ENCODE data around the gene RRN3.
"Not testable (repeated sequence)": the region's sequence is repeated elsewhere in the genome, so short reads cannot be mapped to it uniquely, and the experiment has no call there.

The RRN3 gene

DNA sequence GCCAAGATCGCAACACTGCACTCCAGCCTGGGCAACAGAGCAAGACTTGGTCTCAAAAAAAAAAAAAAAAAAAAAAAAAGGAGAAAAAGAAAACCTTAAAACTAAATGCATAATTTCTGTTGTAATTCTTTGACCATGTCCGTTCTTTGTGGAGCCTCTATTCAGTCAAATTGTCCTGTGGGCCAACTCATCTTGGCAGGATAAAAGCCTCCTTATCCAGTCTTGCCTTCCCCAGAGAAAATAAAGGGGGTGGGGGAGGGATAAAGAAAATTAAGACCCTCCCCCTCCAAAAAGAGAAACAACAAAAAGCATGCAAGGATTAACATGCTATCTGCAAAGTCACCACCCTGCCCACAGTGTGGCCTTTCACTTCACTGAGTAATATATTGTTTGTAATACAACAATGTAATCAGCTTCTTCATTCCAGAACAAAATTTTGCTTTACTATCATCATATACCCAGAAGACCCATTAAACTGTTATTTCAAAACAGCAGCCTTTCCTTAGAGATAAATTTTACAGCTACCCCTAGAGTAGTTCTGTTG lies 5.4 kb upstream of the RRN3 start:
- DNase-seq (ENCODE audit: low read depth), result not testable (repeated sequence)

DNA sequence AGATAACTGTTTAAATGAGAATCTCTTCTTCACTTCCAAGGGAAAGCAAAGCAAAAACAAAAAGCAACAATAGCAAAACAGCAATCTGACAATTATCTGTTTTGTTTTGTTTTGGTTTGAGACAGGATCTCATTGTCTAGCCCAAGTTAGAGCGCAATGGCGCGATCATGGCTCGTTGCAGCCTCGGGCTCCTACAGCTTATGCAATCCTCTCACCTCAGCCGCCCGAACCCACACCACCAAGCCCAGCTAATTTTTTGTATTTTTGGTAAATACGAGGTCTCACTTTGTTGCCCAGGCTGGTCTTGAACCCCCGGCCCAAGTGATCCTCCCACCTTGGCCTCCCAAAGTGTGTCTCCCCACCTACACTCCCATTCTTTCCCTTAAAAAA lies 2.5 kb upstream of the RRN3 start:
- DNase-seq (ENCODE audit: low read depth), result not testable (repeated sequence)

DNA sequence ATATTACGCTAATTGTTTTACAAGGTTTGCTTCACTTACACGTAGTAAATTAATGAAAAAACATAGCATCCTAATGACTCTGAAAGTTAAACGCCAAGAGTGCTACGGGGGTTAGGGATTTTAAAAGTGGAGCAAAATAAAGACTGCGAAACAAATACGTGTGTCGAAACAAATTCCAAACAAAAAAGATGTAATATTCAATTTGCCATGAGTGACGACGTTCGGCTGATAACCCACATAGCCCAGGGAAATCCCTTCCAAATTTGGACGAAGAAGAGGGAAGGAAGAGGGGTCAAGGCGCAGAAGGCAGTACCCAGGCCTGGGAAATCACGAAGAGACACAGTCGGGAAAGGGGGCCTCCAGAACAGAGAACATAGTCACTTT lies 509 bp downstream of the RRN3 start:
- DNase-seq (ENCODE audit: low read depth), result not testable (repeated sequence)

DNA sequence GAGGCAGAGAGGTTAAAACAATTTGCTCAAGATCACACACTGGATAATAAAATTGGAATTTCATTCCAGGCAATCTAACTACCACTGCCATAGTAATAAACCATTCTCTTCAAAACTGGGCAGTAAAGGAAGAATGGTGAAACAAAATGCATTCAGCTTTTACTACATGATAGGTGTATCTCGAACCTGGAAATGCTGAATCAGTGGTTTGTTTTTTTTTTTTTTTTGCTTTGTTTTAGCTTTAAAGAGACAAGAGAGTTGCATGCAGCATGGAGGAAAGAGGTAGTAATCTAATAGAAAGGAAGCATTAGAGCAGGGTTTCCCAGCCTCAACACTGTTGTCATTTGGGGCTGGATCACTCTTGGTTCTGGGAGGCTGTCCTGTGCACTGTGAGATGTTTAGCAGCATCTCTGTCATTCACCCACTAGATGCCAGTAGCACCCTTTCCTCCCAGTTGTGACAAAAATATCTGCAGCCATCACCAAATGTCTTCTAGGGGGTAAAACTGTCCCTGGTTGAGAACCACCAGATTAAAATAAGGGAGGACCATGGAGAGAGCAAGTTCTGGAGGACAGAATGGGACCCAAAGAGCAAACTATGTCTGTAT lies 3.3 kb downstream of the RRN3 start:
- not testable (repeated sequence) for DNase-seq (ENCODE audit: low read depth)

DNA sequence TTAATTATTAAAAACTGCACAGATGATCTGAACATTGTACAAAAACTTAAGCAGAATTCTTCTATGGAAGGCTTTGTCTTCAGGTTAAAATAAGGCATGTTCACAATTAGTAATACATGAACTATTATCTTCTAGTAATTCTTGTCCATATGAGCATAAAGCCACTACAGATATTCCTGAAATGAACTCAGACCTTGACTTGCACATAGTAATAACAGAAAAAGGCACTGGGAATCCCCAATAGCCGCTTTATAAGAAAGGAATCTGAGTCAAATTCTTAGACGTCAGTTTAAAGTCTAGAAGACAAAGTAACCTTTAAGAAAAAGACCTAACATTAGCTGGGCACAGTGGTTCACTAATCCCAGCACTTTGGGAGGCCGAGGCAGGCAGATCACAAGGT lies 11.3 kb downstream of the RRN3 start:
- not testable (repeated sequence) for DNase-seq (ENCODE audit: low read depth)

DNA sequence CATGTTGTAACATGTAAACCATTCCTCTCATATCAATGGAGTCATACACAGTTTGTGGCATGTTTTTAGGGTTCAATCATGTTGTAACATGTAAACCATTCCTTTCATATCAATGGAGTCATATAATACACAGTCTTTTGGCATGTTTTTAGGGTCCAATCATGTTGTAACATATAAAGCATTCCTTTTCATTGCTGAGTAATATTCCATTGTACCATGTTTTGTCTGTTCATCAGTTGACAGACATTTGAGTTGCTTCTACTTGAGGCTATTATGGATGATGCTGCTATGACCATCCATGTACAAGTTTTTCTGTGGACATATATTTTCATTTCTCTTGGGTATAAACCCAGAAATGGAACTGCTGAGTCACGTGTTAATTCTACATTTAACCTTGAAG lies 13.2 kb downstream of the RRN3 start:
- not testable (repeated sequence) for DNase-seq (ENCODE audit: low read depth)

DNA sequence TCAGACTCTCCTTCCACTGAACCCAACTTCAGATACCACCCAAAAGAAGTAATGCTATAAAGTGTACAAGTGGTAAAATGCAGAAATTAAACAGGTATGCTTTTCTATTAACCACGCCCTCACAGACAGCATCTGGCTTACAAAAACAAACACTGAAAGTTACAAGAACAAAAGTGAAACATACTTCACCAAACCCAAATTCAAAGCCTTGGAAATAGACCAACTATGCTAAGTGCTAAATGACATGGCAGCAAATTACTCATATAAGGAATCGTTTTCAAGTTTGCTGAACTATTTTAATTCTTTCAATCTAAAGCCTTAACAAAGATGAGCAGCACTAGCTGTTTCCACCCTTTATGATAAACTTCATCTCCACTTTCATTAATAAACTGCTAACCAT lies 17.9 kb downstream of the RRN3 start:
- not testable (repeated sequence) for DNase-seq (ENCODE audit: low read depth)

DNA sequence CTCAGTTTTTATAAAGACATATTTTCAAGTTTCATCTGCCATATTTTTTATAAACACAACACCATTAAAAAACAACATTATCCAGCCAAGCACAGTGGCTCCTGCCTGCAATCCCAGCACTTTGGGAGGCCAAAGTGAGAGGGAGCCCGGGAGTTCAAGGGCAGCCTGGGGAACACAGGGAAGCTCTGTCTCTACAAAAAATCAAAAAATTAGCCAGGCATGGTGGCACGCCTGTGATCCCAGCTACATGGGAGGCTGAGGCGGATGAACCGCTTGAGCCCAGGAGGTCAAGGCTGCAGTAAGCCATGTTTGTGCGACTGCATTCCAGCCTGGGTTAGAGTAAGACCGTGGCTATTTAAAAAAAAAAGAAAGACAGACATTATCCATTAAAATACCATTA lies 21.0 kb downstream of the RRN3 start:
- DNase-seq (ENCODE audit: low read depth), result no peak

DNA sequence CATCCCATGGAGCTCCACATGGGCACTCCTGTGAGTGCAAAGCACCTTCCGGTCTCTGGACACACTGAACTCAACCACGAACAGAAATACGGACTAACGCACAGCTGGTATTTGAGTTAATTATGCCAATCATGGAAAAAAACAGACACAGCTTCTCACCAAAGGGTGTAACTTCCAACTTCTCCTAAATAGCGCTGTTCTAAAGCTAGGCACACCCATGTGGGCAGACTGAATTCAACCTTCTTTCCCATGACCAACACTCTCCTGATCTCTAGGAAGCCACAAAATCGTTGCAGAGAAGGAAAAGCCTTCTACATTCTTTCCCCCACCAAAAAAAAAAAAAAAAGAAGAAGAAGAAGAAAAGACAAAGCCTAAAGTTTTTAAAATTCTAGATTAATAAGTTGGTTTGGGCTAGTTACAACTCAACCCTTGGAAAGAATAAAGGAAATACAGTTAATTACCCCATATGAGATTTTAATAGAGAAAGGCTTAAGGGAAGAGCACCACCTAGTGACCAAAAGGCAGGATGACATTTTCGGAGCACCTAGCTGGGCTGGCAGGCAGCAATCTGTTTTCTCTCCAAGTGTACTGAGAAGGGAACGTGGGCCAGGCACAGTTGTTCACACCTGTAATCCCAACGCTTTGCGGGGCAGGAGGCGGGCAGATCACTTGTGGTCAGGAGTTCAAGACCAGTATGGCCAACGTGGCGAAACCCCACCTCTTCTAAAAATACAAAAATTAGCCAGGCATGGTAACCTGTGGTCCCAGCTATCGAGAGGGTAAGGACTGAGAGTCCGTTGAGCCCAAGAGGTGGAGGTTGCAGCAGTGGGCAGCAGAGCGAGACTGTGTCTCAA lies 21.9 kb downstream of the RRN3 start:
- DNase-seq (ENCODE audit: low read depth), result not testable (repeated sequence)

DNA sequence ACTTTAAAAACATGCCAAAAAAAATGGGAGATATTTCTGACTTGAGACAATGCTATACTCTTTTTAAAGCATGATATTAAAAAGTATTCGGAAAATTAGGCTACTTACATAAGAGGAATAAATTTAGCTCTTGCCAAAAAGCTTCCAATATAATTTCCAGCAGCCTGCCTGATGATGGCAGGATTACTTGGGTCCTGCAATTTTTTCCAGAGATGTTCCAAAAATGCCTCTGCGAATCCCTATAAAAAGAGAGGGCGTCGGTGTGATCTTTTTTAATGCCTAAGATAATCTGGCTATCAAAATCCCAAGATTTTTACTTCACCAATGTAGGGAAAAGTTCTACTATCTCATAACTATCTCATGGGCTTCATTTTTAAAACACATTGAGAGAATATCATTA lies 23.1 kb downstream of the RRN3 start:
- DNase-seq (ENCODE audit: low read depth), result not testable (repeated sequence)

DNA sequence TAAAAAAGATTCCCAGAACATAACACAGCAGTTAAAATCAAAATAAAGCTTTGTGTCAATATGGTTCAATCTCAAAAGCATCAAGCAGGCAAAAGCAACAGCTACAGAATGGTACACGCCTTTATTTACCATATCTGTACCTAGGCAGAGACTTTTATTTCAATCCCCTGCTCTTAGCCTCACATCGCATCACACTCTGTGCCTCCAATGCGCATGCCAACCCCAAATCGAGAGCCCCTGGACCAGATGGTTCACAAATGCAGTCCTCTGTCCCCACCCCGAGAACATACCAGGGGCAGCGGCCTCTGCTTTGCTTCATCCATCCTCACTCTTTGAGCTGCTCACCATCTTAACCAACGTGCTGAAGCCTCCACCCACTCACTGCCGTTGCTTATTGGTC lies 27.4 kb downstream of the RRN3 start:
- not testable (repeated sequence) for DNase-seq (ENCODE audit: low read depth)

DNA sequence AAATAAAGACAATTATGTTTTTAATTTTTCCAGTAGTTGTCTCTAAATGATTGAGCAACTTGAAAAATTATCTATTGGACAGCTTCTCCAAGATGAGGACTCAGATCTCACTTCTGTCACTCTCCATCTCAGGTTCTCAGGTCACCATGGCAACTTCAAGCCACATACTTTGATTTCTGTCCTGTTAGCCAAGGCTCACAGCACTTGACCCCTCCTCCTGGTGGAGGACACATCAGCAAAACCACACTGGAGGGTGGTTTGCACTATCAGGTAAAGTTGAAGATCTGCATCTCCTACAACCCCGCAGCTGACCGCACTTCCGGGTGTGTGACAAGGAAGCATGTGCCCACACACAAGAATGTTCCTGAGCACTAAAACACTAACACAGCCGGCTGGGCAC lies 28.1 kb downstream of the RRN3 start:
- not testable (repeated sequence) for DNase-seq (ENCODE audit: low read depth)

DNA sequence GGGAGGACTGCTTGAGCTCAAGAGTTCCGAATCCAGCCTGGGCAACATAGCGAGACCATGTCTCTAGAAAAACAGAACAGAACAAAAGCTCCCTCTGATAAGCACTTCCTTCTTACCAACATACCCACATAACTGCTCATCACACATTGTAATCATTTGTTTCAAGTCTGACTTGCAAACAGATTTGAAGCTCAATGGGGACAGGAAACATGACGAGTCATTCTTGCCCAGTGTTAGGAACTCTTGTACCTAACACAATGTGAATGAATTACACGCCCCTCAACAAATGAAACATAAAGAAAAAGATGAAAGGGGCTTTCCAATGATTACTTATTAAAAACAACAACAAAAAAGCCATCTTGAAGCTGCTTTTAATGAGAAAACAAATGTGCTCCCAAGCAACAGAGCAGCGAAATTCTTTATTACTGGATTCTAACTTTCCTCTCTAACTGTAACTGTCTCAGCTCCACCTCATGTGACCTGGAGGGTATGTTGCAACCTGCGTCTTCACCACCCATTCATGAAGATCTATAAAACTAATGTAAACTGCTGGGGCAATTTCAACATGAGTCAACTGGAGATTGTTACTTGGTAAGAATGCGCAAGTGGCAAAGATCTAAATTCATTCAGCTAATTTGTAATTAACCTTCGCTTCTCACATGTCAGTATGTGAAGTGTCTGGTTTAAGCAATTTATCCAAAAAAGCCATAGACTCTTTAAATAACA lies 31.8 kb downstream of the RRN3 start:
- not testable (repeated sequence) for DNase-seq (ENCODE audit: low read depth)

DNA sequence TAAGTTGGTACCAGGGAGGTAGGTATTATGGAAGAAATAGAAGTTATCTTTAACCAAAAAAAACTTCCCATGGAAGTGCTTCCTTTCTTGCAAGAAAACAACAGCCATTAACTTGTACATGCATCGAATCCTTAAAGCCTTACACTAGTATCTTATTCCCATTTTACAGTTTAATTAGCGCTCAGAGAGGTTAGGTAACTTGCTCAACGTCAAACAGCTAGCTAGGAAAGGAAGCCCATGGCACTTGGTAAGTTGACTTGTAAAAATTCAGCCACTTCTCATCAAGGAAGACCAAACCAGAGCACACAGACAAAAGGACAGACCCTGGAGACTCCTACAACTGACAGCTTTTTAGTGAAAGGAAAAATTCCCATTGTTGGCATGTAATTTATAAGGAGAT lies 34.7 kb downstream of the RRN3 start:
- no peak for DNase-seq (ENCODE audit: low read depth)

DNA sequence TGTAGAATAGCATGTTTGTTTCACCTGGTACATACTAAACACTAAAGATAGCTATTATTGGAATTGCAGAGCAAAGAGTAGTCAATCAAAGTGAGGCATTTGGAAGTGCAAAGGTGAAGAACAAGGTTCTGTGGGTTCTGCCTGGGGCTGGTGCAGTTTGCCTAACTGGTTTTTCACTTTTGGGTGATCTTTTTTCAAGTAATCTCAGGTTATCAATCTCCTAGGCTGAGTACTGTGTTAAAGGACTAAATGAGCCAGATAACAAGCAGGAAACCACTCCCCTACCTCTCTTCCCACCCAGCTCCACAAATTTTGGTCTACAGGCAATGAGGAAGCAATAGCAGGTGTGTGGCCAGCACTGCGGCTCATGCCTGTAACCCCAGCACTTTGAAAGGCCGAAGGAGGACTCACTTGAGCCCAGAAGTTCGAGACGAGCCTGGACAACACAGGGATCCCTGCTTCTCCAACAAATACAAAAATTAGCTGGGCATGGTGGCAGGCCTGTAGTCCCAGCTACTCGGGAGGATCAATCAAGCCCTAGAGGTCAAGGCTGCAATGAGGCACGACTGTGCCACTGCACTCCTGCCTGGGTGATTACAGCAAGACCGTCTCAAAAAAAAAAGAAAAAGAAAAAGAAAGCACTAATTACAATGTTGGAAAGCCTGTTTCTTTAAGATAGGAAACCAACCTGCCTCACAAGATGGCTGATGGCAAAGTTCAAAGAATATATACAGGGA lies 36.2 kb downstream of the RRN3 start:
- no peak for DNase-seq (ENCODE audit: low read depth)

DNA sequence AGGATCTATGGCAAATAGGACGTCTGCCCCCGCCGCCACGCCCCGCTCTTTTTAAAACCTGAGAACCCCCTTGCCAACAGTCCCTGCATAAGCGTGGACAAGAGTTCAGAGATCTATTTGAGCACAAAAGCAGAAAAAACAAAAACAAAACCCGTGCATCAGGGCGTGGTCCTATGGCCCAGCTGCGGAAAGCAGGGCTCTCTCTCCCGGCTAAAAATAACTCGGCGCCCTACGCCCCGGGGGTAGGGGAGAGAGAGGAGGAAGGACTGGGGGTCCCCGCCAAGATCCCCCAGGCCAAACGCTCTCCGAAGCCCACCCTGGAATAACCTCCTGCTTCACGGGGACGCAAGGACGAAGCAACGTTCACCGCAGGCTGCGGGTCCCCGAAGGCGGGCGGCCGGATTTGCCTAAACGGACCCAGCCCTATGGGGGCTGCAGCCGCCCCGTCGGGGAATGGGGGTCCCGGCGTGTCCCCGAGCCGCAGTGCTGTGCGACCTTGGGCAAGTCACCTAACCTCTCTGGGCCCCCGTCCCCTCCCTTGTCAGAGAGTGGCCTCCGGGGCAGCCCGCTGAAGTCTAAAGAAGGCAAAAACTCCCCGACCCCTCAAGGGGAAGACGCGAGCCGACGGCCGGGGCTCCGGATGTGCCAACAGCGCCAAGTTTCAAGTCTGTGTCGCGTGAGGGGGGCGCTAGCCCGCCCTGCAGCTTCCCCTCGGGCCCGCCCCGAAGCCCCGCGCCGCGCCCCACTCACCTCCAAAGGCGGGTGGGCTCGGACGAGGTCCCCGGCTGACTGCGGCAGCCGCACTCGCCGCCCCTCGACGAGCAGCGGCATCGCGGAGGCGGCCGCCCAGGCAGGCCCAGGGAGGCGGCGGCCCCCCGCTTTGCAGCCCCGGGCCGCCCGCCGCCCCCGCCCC lies 38.7 kb downstream of the RRN3 start:
- no peak for DNase-seq (ENCODE audit: low read depth)

DNA sequence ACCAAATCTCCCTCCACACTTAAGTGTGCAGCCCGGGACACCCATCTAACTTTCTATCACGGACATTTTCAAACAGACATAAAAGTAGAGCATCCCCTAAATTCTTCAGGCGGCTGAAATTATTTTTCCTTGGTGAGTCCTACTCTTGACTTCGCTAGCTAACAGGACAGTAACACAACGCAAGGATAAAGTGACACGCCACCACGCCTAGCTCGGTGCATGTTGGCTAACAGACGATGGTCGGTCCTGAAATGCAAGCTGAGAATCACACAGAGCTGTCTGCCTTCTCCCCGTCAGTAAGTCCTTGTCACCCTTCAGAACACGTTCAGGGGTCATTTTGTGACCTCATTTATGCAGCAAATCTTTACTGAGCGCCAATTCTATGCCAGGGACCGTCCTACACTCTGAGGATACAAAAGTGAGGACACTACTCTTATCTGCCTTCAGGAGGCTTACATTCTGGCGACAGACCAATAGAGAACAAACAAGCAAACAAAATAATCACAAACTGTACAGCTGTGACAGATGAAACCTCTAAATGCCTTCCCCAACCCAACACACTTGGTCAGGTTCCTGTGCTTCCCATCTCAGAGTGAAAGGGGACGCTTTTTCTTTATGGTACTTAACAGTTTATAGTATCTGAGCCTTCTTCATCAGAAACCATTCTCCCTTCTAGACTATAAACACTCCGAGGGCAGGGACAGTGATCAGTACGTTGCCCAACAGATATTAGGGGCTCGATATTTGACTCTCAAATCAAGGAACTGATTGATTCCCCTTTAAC lies 39.5 kb downstream of the RRN3 start:
- no peak for DNase-seq (ENCODE audit: low read depth)

DNA sequence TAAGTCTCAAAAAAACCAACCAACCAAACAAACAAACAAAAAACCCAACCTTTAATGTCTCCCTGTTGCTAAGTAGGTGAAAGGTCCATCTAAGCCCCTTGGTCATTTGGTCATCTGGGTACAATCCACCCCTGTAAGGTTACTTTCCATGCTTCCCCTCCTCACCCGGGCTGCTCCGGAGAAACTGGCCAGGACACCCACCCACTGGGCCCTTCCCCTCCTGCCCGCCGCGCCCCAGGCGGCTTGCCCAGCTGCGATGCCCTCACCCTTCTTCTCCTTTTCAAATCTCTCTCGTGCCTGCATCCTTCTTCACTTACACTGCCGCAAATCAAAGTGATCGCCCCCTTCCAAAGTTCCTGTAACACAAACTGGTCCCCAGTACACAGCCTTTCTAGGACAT lies 40.2 kb downstream of the RRN3 start:
- no peak for DNase-seq (ENCODE audit: low read depth)

DNA sequence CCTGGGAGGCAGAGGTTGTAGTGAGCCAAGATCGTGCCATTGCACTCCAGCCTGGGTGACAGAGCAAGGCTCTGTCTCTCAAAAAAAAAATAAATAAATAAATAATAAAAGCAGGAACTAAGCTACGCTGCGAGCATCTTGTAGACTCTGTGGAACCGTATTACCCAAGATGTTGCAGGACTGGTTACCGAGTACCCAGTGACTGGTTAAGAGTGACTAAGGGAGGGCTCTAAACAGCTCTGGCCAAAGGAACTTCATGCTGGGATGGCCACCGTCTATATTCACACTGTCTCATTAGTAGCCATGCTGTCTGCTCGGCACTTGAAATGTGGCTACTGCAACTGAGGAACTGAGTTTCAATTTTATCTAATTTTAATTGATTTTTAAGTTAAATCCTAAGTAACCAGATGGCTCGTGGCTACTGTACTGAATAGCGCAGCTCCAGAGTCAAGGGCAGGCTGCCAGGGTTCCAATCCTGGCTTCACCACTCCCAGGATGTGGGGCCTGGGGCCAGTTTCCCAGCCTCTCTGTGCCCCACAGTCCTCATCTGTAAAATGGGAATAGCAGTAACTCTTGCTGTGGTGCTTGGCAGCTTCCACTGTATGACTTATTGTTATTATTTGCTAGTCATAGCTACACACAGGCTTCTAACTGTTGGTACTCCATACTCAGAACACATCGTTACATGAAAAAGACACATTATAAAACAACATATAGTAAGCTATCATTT lies 41.2 kb downstream of the RRN3 start:
- DNase-seq (ENCODE audit: low read depth), result no peak

Measured in activated T-helper 1 cell treated with Interleukin-2 at 50 U/mL for 16 hours (primary cell).